GM23248 (cell line): ENCODE measurements around the gene KRTAP5-1. TPM values are rescaled to one million over a fixed set of nuclear protein-coding genes. Genes with fewer than 3 reads are reported as not detected.
"Not testable (repeated sequence)": the region's sequence is repeated elsewhere in the genome, so short reads cannot be mapped to it uniquely, and the experiment has no call there.

Source experiments
- DNase-seq: peaks from one replicate; pipeline ENCODE4 v3.0.0-alpha.2; 2015
- H2AFZ ChIP-seq: fragments of 200-600 bp; sonication (generic); 2 replicates; pipeline ENCODE4 v1.6.1; 2016; ENCODE audit warnings: antibody characterized with exemption
- H3F3A ChIP-seq: fragments of 200-600 bp; sonication (generic); 2 replicates; pipeline ENCODE4 v1.6.1; 2016; ENCODE audit warnings: mild to moderate bottlenecking, antibody characterized with exemption, mixed run types; ENCODE audit not compliant: insufficient read depth
- H3K27ac ChIP-seq: fragments of 200-600 bp; sonication (generic); 2 replicates; pipeline ENCODE4 v1.5.1; 2016; ENCODE audit warnings: mild to moderate bottlenecking
- H3K27me3 ChIP-seq: fragments of 200-600 bp; sonication (generic); replicated peaks from 2 replicates; pipeline ENCODE4 v1.6.1; 2016; ENCODE audit warnings: mild to moderate bottlenecking; ENCODE audit not compliant: insufficient read depth
- H3K36me3 ChIP-seq: fragments of 200-600 bp; sonication (generic); 2 replicates; pipeline ENCODE4 v1.6.1; 2016; ENCODE audit warnings: low read depth, mild to moderate bottlenecking
- H3K4me1 ChIP-seq: fragments of 200-600 bp; sonication (generic); 2 replicates; pipeline ENCODE4 v1.6.1; 2016; ENCODE audit warnings: mild to moderate bottlenecking; ENCODE audit not compliant: insufficient read depth
- H3K4me2 ChIP-seq: fragments of 200-600 bp; sonication (generic); one replicate; pipeline ENCODE4 v1.6.1; 2016; ENCODE audit warnings: mild to moderate bottlenecking; ENCODE audit not compliant: unreplicated experiment
- H3K4me3 ChIP-seq: fragments of 200-600 bp; sonication (generic); 2 replicates; pipeline ENCODE4 v1.5.1; 2016; ENCODE audit warnings: mild to moderate bottlenecking
- H3K79me2 ChIP-seq: fragments of 200-600 bp; sonication (generic); 2 replicates; pipeline ENCODE4 v1.6.1; 2016; ENCODE audit warnings: mild to moderate bottlenecking; ENCODE audit not compliant: insufficient read depth
- H3K9ac ChIP-seq: fragments of 200-600 bp; sonication (generic); 2 replicates; pipeline ENCODE4 v1.6.1; 2016; ENCODE audit warnings: mild to moderate bottlenecking
- H3K9me2 ChIP-seq: fragments of 200-600 bp; sonication (generic); 2 replicates; pipeline ENCODE4 v1.6.1; 2016; ENCODE audit warnings: mixed run types, mild to moderate bottlenecking, moderate library complexity; ENCODE audit not compliant: insufficient read depth
- H3K9me3 ChIP-seq: fragments of 200-600 bp; sonication (generic); one replicate; pipeline ENCODE4 v1.6.1; 2017; ENCODE audit warnings: low read depth
- H4K20me1 ChIP-seq: fragments of 200-600 bp; sonication (generic); 2 replicates; pipeline ENCODE4 v1.6.0; 2016; ENCODE audit not compliant: insufficient read depth
- EZH2 ChIP-seq: fragments of 200-600 bp; sonication (generic); IDR thresholded peaks from 2 replicates; pipeline ENCODE4 v1.6.1; 2018; ENCODE audit warnings: antibody characterized with exemption, mild to moderate bottlenecking; ENCODE audit not compliant: insufficient read depth, poor library complexity, severe bottlenecking
- EZH2phosphoT487 ChIP-seq: fragments of 200-600 bp; sonication (generic); IDR thresholded peaks from 2 replicates; pipeline ENCODE4 v1.6.1; 2018; ENCODE audit warnings: antibody characterized with exemption, moderate library complexity, mild to moderate bottlenecking, low read depth; ENCODE audit not compliant: insufficient read depth
- WGBS, 2 experiments: methylation state at CpG; one replicate each; pipeline ENCODE4 v1.1.6; 2015 to 2017; ENCODE audit warnings: low lambda C conversion rate in 2 of 2, low coverage in 1 of 2; ENCODE audit errors: missing lambda C conversion rate in 2 of 2; 5-methylcytosine and 5-hydroxymethylcytosine counted together
- in situ Hi-C: fragments of 300-500 bp; cut with MboI; formaldehyde crosslinking; loops from 2 replicates; pipeline ENCODE4 v1.15.0; 2020
- polyA plus RNA-seq: library from polyadenylated mRNA; unstranded; fragments of >200 nt; fragmentation: Nextera tagmentation; extraction: Ambion mirVana; gene quantifications from 2 replicates; pipeline ENCODE4 v1.2.1, GENCODE V29; 2016
- total RNA-seq: library from RNA; depleted of rRNA; stranded (reverse); fragments of >200 nt; shearing (Covaris generic); gene quantifications from 2 replicates; pipeline ENCODE4 v1.2.3, GENCODE V29; 2014; rRNA removed

The KRTAP5-1 gene
- total RNA-seq (not detected in 2 replicates), polyA plus RNA-seq (not detected in 2 replicates)

- H2AFZ ChIP-seq, H3K9me2 ChIP-seq, H3K4me3 ChIP-seq, H3K9ac ChIP-seq, H3K36me3 ChIP-seq, H3K4me1 ChIP-seq, H3K4me2 ChIP-seq, DNase-seq, H4K20me1 ChIP-seq, in situ Hi-C loops, H3K9me3 ChIP-seq, H3K27ac ChIP-seq, H3K79me2 ChIP-seq, H3F3A ChIP-seq: not testable (repeated sequence)
- peaks cover 38% of the 10 kb centered on the region for H3K27me3 ChIP-seq
- WGBS, 2 experiments = 49 to 96% methylated on average over 3 to 9 of the region's 9 CpGs
Measured at GRCh38 chr11:1584661-1585370, at the start of gene KRTAP5-1. Gene KRTAP5-1, minus strand, starts transcription at chr11:1585283. Its CDS starts 34 bp downstream, at chr11:1585249.

- TF ChIP-seq EZH2 (no peak), EZH2phosphoT487 (no peak)
- Histone ChIP-seq H3K27me3 (peaks cover 67% of the 10 kb centered on the region), H4K20me1 (no peaks in the 10 kb centered on the region), H3K4me2 (no peak overlapping the region), H3K27ac (no peak overlapping the region), H3K9me3 (no peaks in the 10 kb centered on the region), H3K4me1 (no peaks in the 10 kb centered on the region), H2AFZ (no peak overlapping the region), H3K9me2 (no peaks in the 10 kb centered on the region), H3K36me3 (no peaks in the 10 kb centered on the region), H3F3A (no peaks in the 10 kb centered on the region), H3K9ac (no peak overlapping the region), H3K4me3 (no peak overlapping the region), H3K79me2 (no peaks in the 10 kb centered on the region)
- in situ Hi-C loops = no loop called here
- 51 to 62% methylated on average over 10 of the region's 10 CpGs for WGBS, 2 experiments
- DNase-seq = no peak
Measured at GRCh38 chr11:1633864-1634263, 48.8 kb upstream of the KRTAP5-1 start.

- Histone ChIP-seq H3K9me2 (no peaks in the 10 kb centered on the region), H3K4me1 (no peaks in the 10 kb centered on the region), H3K4me3 (no peak overlapping the region), H3K27ac (no peak overlapping the region), H4K20me1 (no peaks in the 10 kb centered on the region), H2AFZ (no peak overlapping the region), H3K79me2 (no peaks in the 10 kb centered on the region), H3K4me2 (no peak overlapping the region), H3K36me3 (no peaks in the 10 kb centered on the region), H3K9ac (no peak overlapping the region), H3F3A (no peaks in the 10 kb centered on the region), H3K27me3 (peaks cover 68% of the 10 kb centered on the region), H3K9me3 (no peaks in the 10 kb centered on the region)
- no peak for DNase-seq
- in situ Hi-C loops = no loop called here
- 39 to 42% methylated on average over 11 of the region's 11 CpGs for WGBS, 2 experiments
- TF ChIP-seq EZH2 (no peak), EZH2phosphoT487 (no peak)
Measured at GRCh38 chr11:1632053-1632714, 47.1 kb upstream of the KRTAP5-1 start.

GRCh38 chr11:1631066-1631568 lies 46.0 kb upstream of the KRTAP5-1 start:
- no peak overlapping the region for H3K4me2 ChIP-seq
- no peaks in the 10 kb centered on the region for H3K9me2 ChIP-seq
- in situ Hi-C loops = no loop called here
- DNase-seq = no peak
- H4K20me1 ChIP-seq = no peaks in the 10 kb centered on the region
- H3K4me1 ChIP-seq = no peaks in the 10 kb centered on the region
- 31 to 38% methylated on average over 13 of the region's 13 CpGs for WGBS, 2 experiments
- H3K79me2 ChIP-seq = no peaks in the 10 kb centered on the region
- no peak overlapping the region for H2AFZ ChIP-seq
- TF ChIP-seq EZH2 (no peak), EZH2phosphoT487 (no peak)
- H3K27me3 ChIP-seq = peaks cover 70% of the 10 kb centered on the region
- H3K36me3 ChIP-seq = no peaks in the 10 kb centered on the region
- no peak overlapping the region for H3K27ac ChIP-seq
- no peak overlapping the region for H3K4me3 ChIP-seq
- no peaks in the 10 kb centered on the region for H3K9me3 ChIP-seq
- no peaks in the 10 kb centered on the region for H3F3A ChIP-seq
- no peak overlapping the region for H3K9ac ChIP-seq
